ENCODE data around the gene DNA2.

DNA sequence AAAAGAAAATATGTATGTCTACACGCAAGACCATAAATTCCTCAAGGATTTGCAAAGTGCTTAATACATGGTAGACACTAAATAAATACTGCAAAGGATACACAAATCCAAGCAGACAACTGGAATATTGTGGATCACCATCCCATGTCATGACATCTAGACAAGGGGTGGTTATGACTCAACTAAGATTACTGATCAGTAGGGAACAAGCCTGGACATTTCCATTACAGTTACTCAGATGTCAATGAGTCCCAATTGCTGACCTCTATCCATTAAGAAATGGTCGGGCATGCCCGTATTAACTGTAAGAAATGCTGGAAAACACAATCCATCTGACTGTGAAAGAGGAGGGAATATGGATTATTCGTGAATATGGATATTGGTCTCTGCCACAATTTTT lies 37.1 kb downstream of the DNA2 start:
- TF ChIP-seq, protein P1, sequence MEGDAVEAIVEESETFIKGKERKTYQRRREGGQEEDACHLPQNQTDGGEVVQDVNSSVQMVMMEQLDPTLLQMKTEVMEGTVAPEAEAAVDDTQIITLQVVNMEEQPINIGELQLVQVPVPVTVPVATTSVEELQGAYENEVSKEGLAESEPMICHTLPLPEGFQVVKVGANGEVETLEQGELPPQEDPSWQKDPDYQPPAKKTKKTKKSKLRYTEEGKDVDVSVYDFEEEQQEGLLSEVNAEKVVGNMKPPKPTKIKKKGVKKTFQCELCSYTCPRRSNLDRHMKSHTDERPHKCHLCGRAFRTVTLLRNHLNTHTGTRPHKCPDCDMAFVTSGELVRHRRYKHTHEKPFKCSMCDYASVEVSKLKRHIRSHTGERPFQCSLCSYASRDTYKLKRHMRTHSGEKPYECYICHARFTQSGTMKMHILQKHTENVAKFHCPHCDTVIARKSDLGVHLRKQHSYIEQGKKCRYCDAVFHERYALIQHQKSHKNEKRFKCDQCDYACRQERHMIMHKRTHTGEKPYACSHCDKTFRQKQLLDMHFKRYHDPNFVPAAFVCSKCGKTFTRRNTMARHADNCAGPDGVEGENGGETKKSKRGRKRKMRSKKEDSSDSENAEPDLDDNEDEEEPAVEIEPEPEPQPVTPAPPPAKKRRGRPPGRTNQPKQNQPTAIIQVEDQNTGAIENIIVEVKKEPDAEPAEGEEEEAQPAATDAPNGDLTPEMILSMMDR (IDR thresholded peaks at IDR 0.05), result no peak
- TF ChIP-seq POLR2AphosphoS5 (IDR thresholded peaks at IDR 0.05; ENCODE audit: low read depth, low read length) (no peak), SIN3A (IDR thresholded peaks at IDR 0.05; ENCODE audit: borderline replicate concordance, insufficient read depth, low read depth, low read length) (no peak)
